Astrocyte (in vitro differentiated cells and primary cell): ENCODE measurements around the gene GPR61. TPM values are rescaled to one million over a fixed set of nuclear protein-coding genes. Genes with fewer than 3 reads are reported as not detected.

Experiments used
- DNase-seq: peaks from one replicate; pipeline ENCODE4 v3.0.0-alpha.2; 2010; ENCODE audit warnings: low read depth
- FAIRE-seq: peaks from 2 replicates; lab custom pipeline; 2011; peaks lifted over from hg19 to GRCh38; lab: Jason Lieb, UNC
- H2AFZ ChIP-seq: 2 replicates; pipeline ENCODE4 v1.6.0; 2012; ENCODE audit warnings: low read depth, low read length, inconsistent platforms
- H3K27ac ChIP-seq: 2 replicates; pipeline ENCODE4 v1.5.1; 2011; ENCODE audit warnings: low read depth, low read length, inconsistent platforms
- H3K27me3 ChIP-seq: 2 replicates; pipeline ENCODE4 v1.6.0; 2011; ENCODE audit warnings: low read length, inconsistent platforms; ENCODE audit not compliant: insufficient read depth
- H3K36me3 ChIP-seq: 2 replicates; pipeline ENCODE4 v1.5.1; 2011; ENCODE audit warnings: low read length, inconsistent platforms; ENCODE audit not compliant: insufficient read depth
- H3K4me1 ChIP-seq: 2 replicates; pipeline ENCODE4 v1.5.1; 2011; ENCODE audit warnings: low read length, inconsistent platforms; ENCODE audit not compliant: insufficient read depth
- H3K4me2 ChIP-seq: 2 replicates; pipeline ENCODE4 v1.6.0; 2012; ENCODE audit warnings: low read length, inconsistent platforms
- H3K4me3 ChIP-seq: 2 replicates; pipeline ENCODE4 v1.5.1; 2011; ENCODE audit warnings: low read depth, mild to moderate bottlenecking, low read length, inconsistent platforms; ENCODE audit not compliant: insufficient read depth
- H3K79me2 ChIP-seq: 2 replicates; pipeline ENCODE4 v1.6.0; 2012; ENCODE audit warnings: mild to moderate bottlenecking, low read length, inconsistent platforms; ENCODE audit not compliant: insufficient read depth
- H3K9ac ChIP-seq: 2 replicates; pipeline ENCODE4 v1.6.0; 2012; ENCODE audit warnings: mild to moderate bottlenecking, low read length, inconsistent platforms
- H3K9me3 ChIP-seq: 2 replicates; pipeline ENCODE4 v1.5.1; 2012; ENCODE audit warnings: low read depth, mild to moderate bottlenecking, low read length, inconsistent platforms; ENCODE audit not compliant: insufficient read depth
- H4K20me1 ChIP-seq: 2 replicates; pipeline ENCODE4 v1.6.0; 2012; ENCODE audit warnings: low read length, inconsistent platforms; ENCODE audit not compliant: insufficient read depth
- H3K27ac Mint-ChIP-seq: one replicate; pipeline ENCODE4 v1.8.0; 2021; ENCODE audit warnings: mild to moderate bottlenecking, mixed read lengths; ENCODE audit not compliant: unreplicated experiment
- H3K27me3 Mint-ChIP-seq: one replicate; pipeline ENCODE4 v1.8.0; 2021; ENCODE audit warnings: low read depth, mixed read lengths; ENCODE audit not compliant: unreplicated experiment
- H3K36me3 Mint-ChIP-seq: one replicate; pipeline ENCODE4 v1.8.0; 2021; ENCODE audit warnings: low read depth, mixed read lengths; ENCODE audit not compliant: unreplicated experiment
- H3K4me1 Mint-ChIP-seq: one replicate; pipeline ENCODE4 v1.8.0; 2021; ENCODE audit warnings: low read depth, mixed read lengths; ENCODE audit not compliant: unreplicated experiment
- H3K4me3 Mint-ChIP-seq: one replicate; pipeline ENCODE4 v1.8.0; 2021; ENCODE audit warnings: mild to moderate bottlenecking, moderate library complexity, mixed read lengths; ENCODE audit not compliant: unreplicated experiment
- H3K9me3 Mint-ChIP-seq: one replicate; pipeline ENCODE4 v1.8.0; 2021; ENCODE audit warnings: mild to moderate bottlenecking, mixed read lengths; ENCODE audit not compliant: unreplicated experiment
- CTCF ChIP-seq: IDR thresholded peaks from 2 replicates; pipeline ENCODE4 v1.5.1; 2011; ENCODE audit warnings: low read depth, mild to moderate bottlenecking, inconsistent platforms, low read length, moderate library complexity; ENCODE audit not compliant: insufficient read depth
- EZH2 ChIP-seq: IDR thresholded peaks from 2 replicates; pipeline ENCODE4 v1.6.1; 2012; ENCODE audit warnings: mild to moderate bottlenecking, low read length, inconsistent platforms; ENCODE audit not compliant: insufficient read depth
- total RNA-seq: library from RNA; stranded (reverse); gene quantifications from 2 replicates; pipeline ENCODE4 v1.2.1, GENCODE V29; 2021

Gene GPR61
- total RNA-seq, 1 donor from 2014 or later: not detected

- DNase-seq (no peak), FAIRE-seq (no peak)
- TF ChIP-seq EZH2 (no peak), CTCF (no peak)
- Mint-ChIP-seq H3K4me3 (no peak overlapping the region), H3K27ac (peak overlapping the region; percentile 28), H3K27me3 (peaks cover 26% of the 10 kb centered on the region), H3K36me3 (no peaks in the 10 kb centered on the region), H3K4me1 (peaks cover 21% of the 10 kb centered on the region), H3K9me3 (no peaks in the 10 kb centered on the region)
- Histone ChIP-seq H2AFZ (no peak overlapping the region), H3K4me2 (no peak overlapping the region), H3K27me3 (peaks cover 5% of the 10 kb centered on the region), H3K4me3 (no peak overlapping the region), H3K27ac (no peak overlapping the region), H3K79me2 (no peaks in the 10 kb centered on the region), H3K4me1 (peaks cover 6% of the 10 kb centered on the region), H3K9ac (no peak overlapping the region), H3K36me3 (no peaks in the 10 kb centered on the region), H3K9me3 (no peaks in the 10 kb centered on the region), H4K20me1 (no peaks in the 10 kb centered on the region)
These were observed 8.3 kb upstream of the GPR61 start for GRCh38 chr1:109531380-109531779.

GRCh38 chr1:109531826-109532364 lies 7.8 kb upstream of the GPR61 start:
- Histone ChIP-seq H3K4me2 (peak overlapping the region; percentile 82), H3K4me1 (peaks cover 6% of the 10 kb centered on the region), H3K4me3 (no peak overlapping the region), H3K79me2 (no peaks in the 10 kb centered on the region), H3K36me3 (no peaks in the 10 kb centered on the region), H3K9ac (no peak overlapping the region), H4K20me1 (no peaks in the 10 kb centered on the region), H3K27me3 (peaks cover 5% of the 10 kb centered on the region), H3K9me3 (no peaks in the 10 kb centered on the region), H2AFZ (peak overlapping the region; percentile 97), H3K27ac (no peak overlapping the region)
- TF ChIP-seq CTCF (no peak), EZH2 (no peak)
- Mint-ChIP-seq H3K4me3 (no peak overlapping the region), H3K27me3 (peaks cover 21% of the 10 kb centered on the region), H3K27ac (peak overlapping the region; percentile 28), H3K36me3 (no peaks in the 10 kb centered on the region), H3K4me1 (peaks cover 21% of the 10 kb centered on the region), H3K9me3 (no peaks in the 10 kb centered on the region)
- FAIRE-seq (no peak), DNase-seq (no peak)

GRCh38 chr1:109532365-109533136 lies 7.1 kb upstream of the GPR61 start:
- Histone ChIP-seq H3K27ac (peak overlapping the region; percentile 45), H3K4me1 (peaks cover 6% of the 10 kb centered on the region), H3K27me3 (peaks cover 3% of the 10 kb centered on the region), H4K20me1 (no peaks in the 10 kb centered on the region), H2AFZ (peak overlapping the region; percentile 97), H3K4me3 (peak overlapping the region; percentile 15), H3K9me3 (no peaks in the 10 kb centered on the region), H3K79me2 (no peaks in the 10 kb centered on the region), H3K4me2 (peak overlapping the region; percentile 82), H3K36me3 (no peaks in the 10 kb centered on the region), H3K9ac (peak overlapping the region; percentile 66)
- Mint-ChIP-seq H3K9me3 (no peaks in the 10 kb centered on the region), H3K4me3 (peak overlapping the region; percentile 74), H3K27ac (peak overlapping the region; percentile 86), H3K36me3 (no peaks in the 10 kb centered on the region), H3K27me3 (peaks cover 14% of the 10 kb centered on the region), H3K4me1 (peaks cover 21% of the 10 kb centered on the region)
- DNase-seq (peak; percentile 44), FAIRE-seq (no peak)
- TF ChIP-seq EZH2: no peak
- TF ChIP-seq CTCF: peak; percentile 89
